Testis (tissue), 2 donors: ENCODE results near the gene ARF6.

Source experiments
- POLR2A ChIP-seq: fragments of 450-650 bp; IDR thresholded peaks from one replicate; pipeline ENCODE4 v1.6.1; 2017; ENCODE audit warnings: antibody characterized with exemption, mild to moderate bottlenecking, moderate library complexity
- TF ChIP-seq, protein P1 (sequence below), 3 experiments: fragments of 450-650 bp in 2 of 3; fragments of 200-600 bp in 1 of 3; sonication (generic) in 1 of 3; IDR thresholded peaks; one replicate each; pipeline ENCODE4 v1.5.1; 2016 to 2019; ENCODE audit warnings: antibody characterized with exemption in 3 of 3, mild to moderate bottlenecking in 2 of 3, moderate library complexity in 1 of 3

DNA sequence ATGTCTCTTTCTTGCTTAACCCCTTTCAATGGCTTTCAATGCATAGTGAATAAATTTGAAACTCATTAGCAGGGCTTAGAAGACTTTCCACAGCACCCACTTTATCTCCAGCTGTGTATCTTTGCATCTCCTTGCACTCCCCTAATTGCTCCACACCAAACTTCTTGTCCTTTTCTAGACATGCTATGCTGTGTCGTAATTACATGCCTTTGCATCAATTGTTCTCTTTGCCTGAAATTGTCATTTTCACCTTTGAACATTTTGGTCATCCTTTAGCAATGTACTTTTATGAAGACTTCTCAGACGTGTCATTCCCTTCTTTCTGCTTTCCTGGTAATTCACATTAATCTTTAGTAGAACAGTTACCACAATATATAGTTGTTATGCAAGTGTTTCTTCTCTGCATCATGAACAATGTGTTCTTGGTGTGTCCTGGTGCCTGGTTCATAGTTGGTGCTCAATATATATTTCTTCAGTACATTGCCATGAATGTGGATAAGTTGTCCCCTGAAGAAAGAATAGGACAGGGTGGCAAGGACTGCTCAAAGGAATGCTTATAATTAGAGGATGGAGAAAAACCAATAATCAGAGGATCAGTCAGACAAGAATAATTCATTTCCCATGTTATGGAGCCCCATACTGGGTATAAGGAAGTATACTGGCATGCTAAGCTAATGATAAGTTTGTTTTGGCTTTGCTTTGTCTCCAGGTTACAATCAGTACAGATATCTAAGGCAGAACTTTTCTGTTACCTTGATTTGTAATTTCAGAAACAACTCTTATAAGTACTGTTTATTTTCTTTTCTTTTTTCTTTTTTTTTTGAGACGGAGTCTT is 27.2 kb downstream of the ARF6 start:
- TF ChIP-seq POLR2A = no peak
- TF ChIP-seq, protein P1, sequence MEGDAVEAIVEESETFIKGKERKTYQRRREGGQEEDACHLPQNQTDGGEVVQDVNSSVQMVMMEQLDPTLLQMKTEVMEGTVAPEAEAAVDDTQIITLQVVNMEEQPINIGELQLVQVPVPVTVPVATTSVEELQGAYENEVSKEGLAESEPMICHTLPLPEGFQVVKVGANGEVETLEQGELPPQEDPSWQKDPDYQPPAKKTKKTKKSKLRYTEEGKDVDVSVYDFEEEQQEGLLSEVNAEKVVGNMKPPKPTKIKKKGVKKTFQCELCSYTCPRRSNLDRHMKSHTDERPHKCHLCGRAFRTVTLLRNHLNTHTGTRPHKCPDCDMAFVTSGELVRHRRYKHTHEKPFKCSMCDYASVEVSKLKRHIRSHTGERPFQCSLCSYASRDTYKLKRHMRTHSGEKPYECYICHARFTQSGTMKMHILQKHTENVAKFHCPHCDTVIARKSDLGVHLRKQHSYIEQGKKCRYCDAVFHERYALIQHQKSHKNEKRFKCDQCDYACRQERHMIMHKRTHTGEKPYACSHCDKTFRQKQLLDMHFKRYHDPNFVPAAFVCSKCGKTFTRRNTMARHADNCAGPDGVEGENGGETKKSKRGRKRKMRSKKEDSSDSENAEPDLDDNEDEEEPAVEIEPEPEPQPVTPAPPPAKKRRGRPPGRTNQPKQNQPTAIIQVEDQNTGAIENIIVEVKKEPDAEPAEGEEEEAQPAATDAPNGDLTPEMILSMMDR (IDR thresholded peaks at IDR 0.05) = no peak
